ENCODE measurements around the gene STK32B.

STK32B gene

DNA sequence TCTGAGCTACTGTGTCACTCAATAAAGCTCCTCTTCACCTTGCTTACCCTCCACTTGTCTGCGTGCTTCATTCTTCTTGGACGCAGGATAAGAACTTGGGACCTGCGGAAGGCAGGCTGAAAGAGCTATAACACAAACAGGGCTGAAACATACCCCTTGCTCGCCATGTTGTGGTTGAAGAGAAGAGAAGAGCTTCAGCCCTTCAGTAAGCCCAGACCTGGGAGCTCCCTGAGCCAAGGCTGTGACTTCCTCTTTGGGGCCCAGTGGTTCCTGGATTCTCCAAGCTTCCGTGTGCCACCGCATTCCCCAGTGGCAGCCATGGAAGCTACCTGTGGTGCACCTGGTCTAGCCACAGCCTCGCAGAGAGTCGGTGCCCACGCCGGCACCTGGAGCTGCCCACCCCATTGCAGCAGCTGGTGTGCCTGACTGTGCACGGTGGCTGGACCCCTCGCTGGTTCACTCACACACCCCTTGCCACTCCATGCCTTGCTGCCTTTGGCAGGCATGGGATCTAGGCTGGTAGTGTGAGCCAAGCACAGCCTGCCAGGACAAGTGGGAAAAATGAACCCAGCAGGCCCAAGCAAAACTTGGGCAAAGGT lies 496.5 kb downstream of the STK32B start:
- no peak for DNase-seq
